NCI-H187 treated with DMSO at 0.1 percent for 48 hours (cell line): ENCODE measurements around the gene SLC8A2.
"Not testable (repeated sequence)": the region's sequence is repeated elsewhere in the genome, so short reads cannot be mapped to it uniquely, and the experiment has no call there.

ENCODE experiments used
- DNase-seq: peaks from one replicate; lab custom pipeline; 2025; lab: John Stamatoyannopoulos, UW

SLC8A2 gene

GRCh38 chr19:47411696-47412095 is 60.0 kb downstream of the SLC8A2 start:
- not testable (repeated sequence) for DNase-seq

- no peak for DNase-seq
Measured at GRCh38 chr19:47411101-47411500, 60.6 kb downstream of the SLC8A2 start.

- no peak for DNase-seq
Measured at GRCh38 chr19:47408156-47408938, 63.3 kb downstream of the SLC8A2 start.

GRCh38 chr19:47407417-47407774 is 64.3 kb downstream of the SLC8A2 start:
- DNase-seq, result no peak

GRCh38 chr19:47406711-47407416 is 64.8 kb downstream of the SLC8A2 start:
- no peak for DNase-seq

GRCh38 chr19:47405854-47406417 is 65.8 kb downstream of the SLC8A2 start:
- DNase-seq, result no peak

- DNase-seq, result no peak
Measured at GRCh38 chr19:47405197-47405550, 66.5 kb downstream of the SLC8A2 start.

GRCh38 chr19:47404334-47405196 is 67.1 kb downstream of the SLC8A2 start:
- DNase-seq, result no peak

GRCh38 chr19:47402504-47402903 is 69.2 kb downstream of the SLC8A2 start:
- DNase-seq, result no peak

- no peak for DNase-seq
Measured at GRCh38 chr19:47398707-47399597, 72.7 kb downstream of the SLC8A2 start.

- no peak for DNase-seq
Measured at GRCh38 chr19:47391510-47392223, 80.0 kb downstream of the SLC8A2 start.

- DNase-seq, result no peak
Measured at GRCh38 chr19:47390533-47391488, 80.9 kb downstream of the SLC8A2 start.

GRCh38 chr19:47389150-47389556 is 82.5 kb downstream of the SLC8A2 start:
- DNase-seq, result no peak

- DNase-seq, result not testable (repeated sequence)
Measured at GRCh38 chr19:47388721-47389120, 83.0 kb downstream of the SLC8A2 start.

- DNase-seq, result not testable (repeated sequence)
Measured at GRCh38 chr19:47387623-47388022, 84.1 kb downstream of the SLC8A2 start.

- not testable (repeated sequence) for DNase-seq
Measured at GRCh38 chr19:47386582-47386981, 85.1 kb downstream of the SLC8A2 start.

GRCh38 chr19:47384533-47384932 is 87.2 kb downstream of the SLC8A2 start:
- DNase-seq, result not testable (repeated sequence)

GRCh38 chr19:47383890-47384289 is 87.8 kb downstream of the SLC8A2 start:
- not testable (repeated sequence) for DNase-seq

GRCh38 chr19:47381653-47382279 is 89.9 kb downstream of the SLC8A2 start:
- DNase-seq, result no peak
